GM18868 (cell line): ENCODE measurements around the gene RALGAPB.

Experiments
- ATAC-seq: cut with Tn5 transposase; IDR thresholded peaks from one replicate; pipeline ENCODE4 v1.9.1; 2021; ENCODE audit warnings: mild to moderate bottlenecking, moderate library complexity; ENCODE audit not compliant: unreplicated experiment

Gene RALGAPB

GRCh38 chr20:38603286-38603685 is 130.6 kb downstream of the RALGAPB start:
- no peak for ATAC-seq

- no peak for ATAC-seq
These were observed 132.2 kb downstream of the RALGAPB start for GRCh38 chr20:38604873-38605303.

- ATAC-seq = no peak
These were observed 134.7 kb downstream of the RALGAPB start for GRCh38 chr20:38607351-38607750.

- no peak for ATAC-seq
These were observed 135.5 kb downstream of the RALGAPB start for GRCh38 chr20:38608188-38608587.

- no peak for ATAC-seq
These were observed 137.2 kb downstream of the RALGAPB start for GRCh38 chr20:38609815-38610214.

- no peak for ATAC-seq
These were observed 137.9 kb downstream of the RALGAPB start for GRCh38 chr20:38610521-38610920.

GRCh38 chr20:38612751-38613515 is 140.3 kb downstream of the RALGAPB start:
- ATAC-seq = no peak

GRCh38 chr20:38615283-38615682 is 142.6 kb downstream of the RALGAPB start:
- ATAC-seq = no peak

- no peak for ATAC-seq
These were observed 143.8 kb downstream of the RALGAPB start for GRCh38 chr20:38616457-38616856.

GRCh38 chr20:38617011-38617829 is 144.6 kb downstream of the RALGAPB start:
- ATAC-seq = no peak

GRCh38 chr20:38617830-38618196 is 145.2 kb downstream of the RALGAPB start:
- ATAC-seq = no peak

- ATAC-seq = no peak
These were observed 147.8 kb downstream of the RALGAPB start for GRCh38 chr20:38620441-38620840.

- ATAC-seq = no peak
These were observed 150.4 kb downstream of the RALGAPB start for GRCh38 chr20:38623061-38623460.

GRCh38 chr20:38624084-38624483 is 151.4 kb downstream of the RALGAPB start:
- no peak for ATAC-seq

GRCh38 chr20:38625896-38626295 is 153.3 kb downstream of the RALGAPB start:
- ATAC-seq = no peak

- no peak for ATAC-seq
These were observed 154.4 kb downstream of the RALGAPB start for GRCh38 chr20:38626921-38627659.
